Bronchial epithelial cell (primary cell): ENCODE results near the gene DAAM1. TPM values are rescaled to one million over a fixed set of nuclear protein-coding genes. Genes with fewer than 3 reads are reported as not detected.

ENCODE experiments used
- DNase-seq: peaks from one replicate; pipeline ENCODE4 v3.0.0-alpha.2; 2010; ENCODE audit warnings: low read depth
- FAIRE-seq: peaks from 2 replicates; lab custom pipeline; 2011; peaks lifted over from hg19 to GRCh38; lab: Jason Lieb, UNC
- H3K27me3 ChIP-seq: 2 replicates; pipeline ENCODE4 v1.5.1; 2011; ENCODE audit warnings: low read length; ENCODE audit not compliant: control insufficient read depth, insufficient read depth
- H3K36me3 ChIP-seq: 2 replicates; pipeline ENCODE4 v1.5.1; 2011; ENCODE audit warnings: low read length; ENCODE audit not compliant: control insufficient read depth, insufficient read depth
- H3K4me3 ChIP-seq: 2 replicates; pipeline ENCODE4 v1.5.1; 2011; ENCODE audit warnings: mild to moderate bottlenecking, low read depth, low read length, control low read depth
- CTCF ChIP-seq: IDR thresholded peaks from 2 replicates; pipeline ENCODE4 v1.5.1; 2011; ENCODE audit warnings: mild to moderate bottlenecking, moderate library complexity, low read length, control low read depth, inconsistent platforms; ENCODE audit not compliant: insufficient read depth, severe bottlenecking
- total RNA-seq: library from RNA; depleted of rRNA; stranded (reverse); fragments of >200 nt; gene quantifications from 2 replicates; pipeline ENCODE4 v1.2.1, GENCODE V29; 2014

DAAM1 gene
- total RNA-seq, 1 donor from 2014 or later, result 16.6 TPM

GRCh38 chr14:59308673-59309072 lies 120.2 kb downstream of the DAAM1 start:
- H3K4me3 ChIP-seq, result no peak overlapping the region
- FAIRE-seq (no peak), DNase-seq (no peak)
- no peak for TF ChIP-seq CTCF
- no peaks in the 10 kb centered on the region for H3K27me3 ChIP-seq
- H3K36me3 ChIP-seq, result no peaks in the 10 kb centered on the region

- no peak for FAIRE-seq
- Histone ChIP-seq H3K27me3 (no peaks in the 10 kb centered on the region), H3K4me3 (no peak overlapping the region), H3K36me3 (no peaks in the 10 kb centered on the region)
- no peak for TF ChIP-seq CTCF
- no peak for DNase-seq
These were observed 120.9 kb downstream of the DAAM1 start for GRCh38 chr14:59309291-59309900.

DNA sequence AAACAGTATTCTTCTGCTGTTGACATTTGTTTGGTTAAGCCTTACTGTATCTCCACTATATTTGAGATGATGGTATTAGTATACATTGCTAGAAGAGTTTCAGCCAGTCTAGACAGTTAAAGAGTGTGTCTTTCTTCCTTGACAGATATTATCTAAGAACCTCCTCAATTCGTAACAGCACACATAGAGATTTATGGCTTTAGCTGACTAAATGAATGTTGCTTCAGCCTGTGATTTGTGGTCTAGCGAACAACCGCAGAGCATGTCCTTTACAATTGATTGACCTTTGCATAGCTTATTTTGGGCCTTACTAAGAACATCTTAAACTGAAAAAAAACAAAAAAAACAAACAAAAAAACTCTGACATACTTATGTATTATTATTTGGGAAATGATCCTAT lies 122.2 kb downstream of the DAAM1 start:
- Histone ChIP-seq H3K27me3 (no peaks in the 10 kb centered on the region), H3K36me3 (no peaks in the 10 kb centered on the region), H3K4me3 (no peak overlapping the region)
- DNase-seq (no peak), FAIRE-seq (no peak)
- TF ChIP-seq CTCF, result no peak

GRCh38 chr14:59311723-59312122 lies 123.3 kb downstream of the DAAM1 start:
- Histone ChIP-seq H3K36me3 (no peaks in the 10 kb centered on the region), H3K4me3 (no peak overlapping the region), H3K27me3 (no peaks in the 10 kb centered on the region)
- no peak for FAIRE-seq
- no peak for TF ChIP-seq CTCF
- no peak for DNase-seq

- no peaks in the 10 kb centered on the region for H3K27me3 ChIP-seq
- no peak for TF ChIP-seq CTCF
- no peak overlapping the region for H3K4me3 ChIP-seq
- no peaks in the 10 kb centered on the region for H3K36me3 ChIP-seq
- DNase-seq (no peak), FAIRE-seq (no peak)
These were observed 124.7 kb downstream of the DAAM1 start for GRCh38 chr14:59313144-59313651.
